MM.1S (cell line): Measurements from ENCODE around the gene SEMA3A.

Experiments used
- DNase-seq: peaks from one replicate; pipeline ENCODE4 v3.0.0-alpha.2; 2015
- H2AFZ ChIP-seq: fragments of 300-600 bp; sonication (generic); 2 replicates; pipeline ENCODE4 v1.6.0; 2016; ENCODE audit warnings: antibody characterized with exemption, low read length
- H3F3A ChIP-seq: fragments of 300-600 bp; sonication (generic); 2 replicates; pipeline ENCODE4 v1.6.1; 2016; ENCODE audit warnings: mild to moderate bottlenecking, antibody characterized with exemption, low read length, moderate library complexity, mixed read lengths; ENCODE audit not compliant: insufficient read depth
- H3K27ac ChIP-seq: fragments of 300-600 bp; sonication (generic); 2 replicates; pipeline ENCODE4 v1.5.1; 2016; ENCODE audit warnings: mild to moderate bottlenecking, low read length
- H3K27me3 ChIP-seq: fragments of 300-600 bp; sonication (generic); replicated peaks from 2 replicates; pipeline ENCODE4 v1.6.0; 2016; ENCODE audit warnings: low read length; ENCODE audit not compliant: insufficient read depth
- H3K36me3 ChIP-seq: fragments of 300-600 bp; sonication (generic); replicated peaks from 2 replicates; pipeline ENCODE4 v1.6.1; 2016; ENCODE audit warnings: mild to moderate bottlenecking, low read length, mixed read lengths; ENCODE audit not compliant: insufficient read depth
- H3K4me1 ChIP-seq: fragments of 300-600 bp; sonication (generic); 2 replicates; pipeline ENCODE4 v1.6.1; 2016; ENCODE audit warnings: low read length, mixed read lengths
- H3K4me2 ChIP-seq: fragments of 300-600 bp; sonication (generic); 2 replicates; pipeline ENCODE4 v1.6.0; 2016; ENCODE audit warnings: low read depth, low read length
- H3K4me3 ChIP-seq: fragments of 300-600 bp; sonication (generic); 2 replicates; pipeline ENCODE4 v1.5.1; 2016; ENCODE audit warnings: low read length, mixed read lengths
- H3K79me2 ChIP-seq: fragments of 300-600 bp; sonication (generic); 2 replicates; pipeline ENCODE4 v1.6.1; 2016; ENCODE audit warnings: mixed run types, low read length, mixed read lengths
- H3K9ac ChIP-seq: fragments of 300-600 bp; sonication (generic); 2 replicates; pipeline ENCODE4 v1.6.1; 2016; ENCODE audit warnings: low read length, mixed read lengths
- H3K9me2 ChIP-seq: fragments of 300-600 bp; sonication (generic); replicated peaks from 2 replicates; pipeline ENCODE4 v1.6.1; 2016; ENCODE audit warnings: mild to moderate bottlenecking, low read length, mixed read lengths; ENCODE audit not compliant: insufficient read depth
- H3K9me3 ChIP-seq: fragments of 300-600 bp; sonication (generic); replicated peaks from 2 replicates; pipeline ENCODE4 v1.6.1; 2016; ENCODE audit warnings: mild to moderate bottlenecking, low read length, mixed read lengths; ENCODE audit not compliant: insufficient read depth
- H4K20me1 ChIP-seq: fragments of 300-600 bp; sonication (generic); 2 replicates; pipeline ENCODE4 v1.6.1; 2016; ENCODE audit warnings: mild to moderate bottlenecking, low read length, moderate library complexity, mixed read lengths; ENCODE audit not compliant: insufficient read depth
- EZH2 ChIP-seq: fragments of 300-600 bp; sonication (generic); optimal IDR thresholded peaks from 2 replicates; pipeline ENCODE3; 2017; ENCODE audit warnings: low read depth, mild to moderate bottlenecking, antibody characterized with exemption, low read length, mixed read lengths
- EZH2phosphoT487 ChIP-seq: fragments of 300-600 bp; sonication (generic); IDR thresholded peaks from 2 replicates; pipeline ENCODE4 v1.6.1; 2018; ENCODE audit warnings: antibody characterized with exemption, low read length
- TF ChIP-seq, protein P1 (sequence below): fragments of 300-600 bp; sonication (generic); IDR thresholded peaks from 2 replicates; pipeline ENCODE4 v1.5.1; 2016; ENCODE audit warnings: antibody characterized with exemption, low read length, mixed read lengths

Gene SEMA3A

DNA sequence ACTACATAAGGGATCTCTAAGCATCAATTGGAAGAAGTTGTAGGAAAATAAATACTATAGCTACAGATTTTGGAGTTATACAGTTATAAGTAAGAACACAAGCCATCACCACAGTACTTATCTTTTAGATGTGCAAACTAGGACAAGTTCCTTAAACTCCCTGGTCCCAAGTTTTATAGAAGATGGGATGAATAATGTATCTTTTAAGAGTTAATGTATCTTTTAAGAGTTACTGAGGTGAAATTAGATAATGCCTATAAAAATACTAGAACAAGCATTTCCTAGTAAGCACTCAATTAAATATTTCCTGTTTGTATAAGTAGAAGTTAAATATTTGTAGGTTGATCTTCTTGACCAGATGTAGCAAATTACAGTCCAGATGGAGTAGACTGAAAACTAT, 56.8 kb downstream of the SEMA3A start:
- Histone ChIP-seq H3K4me1 (no peaks in the 10 kb centered on the region), H3K9me3 (no peaks in the 10 kb centered on the region), H3K27me3 (no peaks in the 10 kb centered on the region), H2AFZ (no peak overlapping the region), H3K9me2 (no peaks in the 10 kb centered on the region), H4K20me1 (no peaks in the 10 kb centered on the region), H3F3A (no peaks in the 10 kb centered on the region), H3K4me3 (no peak overlapping the region), H3K79me2 (no peaks in the 10 kb centered on the region), H3K4me2 (no peak overlapping the region), H3K27ac (no peak overlapping the region), H3K36me3 (no peaks in the 10 kb centered on the region), H3K9ac (no peak overlapping the region)
- TF ChIP-seq EZH2phosphoT487 (no peak), EZH2 (no peak)
- TF ChIP-seq, protein P1, sequence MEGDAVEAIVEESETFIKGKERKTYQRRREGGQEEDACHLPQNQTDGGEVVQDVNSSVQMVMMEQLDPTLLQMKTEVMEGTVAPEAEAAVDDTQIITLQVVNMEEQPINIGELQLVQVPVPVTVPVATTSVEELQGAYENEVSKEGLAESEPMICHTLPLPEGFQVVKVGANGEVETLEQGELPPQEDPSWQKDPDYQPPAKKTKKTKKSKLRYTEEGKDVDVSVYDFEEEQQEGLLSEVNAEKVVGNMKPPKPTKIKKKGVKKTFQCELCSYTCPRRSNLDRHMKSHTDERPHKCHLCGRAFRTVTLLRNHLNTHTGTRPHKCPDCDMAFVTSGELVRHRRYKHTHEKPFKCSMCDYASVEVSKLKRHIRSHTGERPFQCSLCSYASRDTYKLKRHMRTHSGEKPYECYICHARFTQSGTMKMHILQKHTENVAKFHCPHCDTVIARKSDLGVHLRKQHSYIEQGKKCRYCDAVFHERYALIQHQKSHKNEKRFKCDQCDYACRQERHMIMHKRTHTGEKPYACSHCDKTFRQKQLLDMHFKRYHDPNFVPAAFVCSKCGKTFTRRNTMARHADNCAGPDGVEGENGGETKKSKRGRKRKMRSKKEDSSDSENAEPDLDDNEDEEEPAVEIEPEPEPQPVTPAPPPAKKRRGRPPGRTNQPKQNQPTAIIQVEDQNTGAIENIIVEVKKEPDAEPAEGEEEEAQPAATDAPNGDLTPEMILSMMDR, result no peak
- no peak for DNase-seq

DNA sequence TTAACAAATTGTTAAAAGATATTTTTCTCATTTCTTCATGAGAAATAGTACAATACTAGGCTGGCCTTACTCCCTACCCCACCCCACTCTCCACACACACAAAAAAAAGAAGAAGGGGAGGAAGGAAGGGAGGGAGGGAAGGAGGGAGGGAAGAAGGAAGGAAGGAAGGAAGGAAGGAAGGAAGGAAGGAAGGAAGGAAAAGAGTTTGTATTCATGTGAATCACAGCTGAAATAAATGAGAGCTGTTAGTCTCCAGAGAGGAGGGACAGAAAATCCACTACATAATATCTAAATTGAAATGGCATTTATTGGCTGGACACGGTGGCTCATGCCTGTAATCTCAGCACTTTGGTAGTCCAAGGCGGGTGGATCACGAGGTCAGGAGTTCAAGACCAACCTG, 57.8 kb downstream of the SEMA3A start:
- Histone ChIP-seq H3K79me2 (no peaks in the 10 kb centered on the region), H3K9me3 (no peaks in the 10 kb centered on the region), H3K9me2 (no peaks in the 10 kb centered on the region), H3K4me1 (no peaks in the 10 kb centered on the region), H3K36me3 (no peaks in the 10 kb centered on the region), H3F3A (no peaks in the 10 kb centered on the region), H3K27me3 (no peaks in the 10 kb centered on the region), H3K4me3 (no peak overlapping the region), H3K4me2 (no peak overlapping the region), H3K27ac (no peak overlapping the region), H2AFZ (no peak overlapping the region), H3K9ac (no peak overlapping the region), H4K20me1 (no peaks in the 10 kb centered on the region)
- DNase-seq, result no peak
- TF ChIP-seq, protein P1, result no peak
- TF ChIP-seq EZH2 (no peak), EZH2phosphoT487 (no peak)

DNA sequence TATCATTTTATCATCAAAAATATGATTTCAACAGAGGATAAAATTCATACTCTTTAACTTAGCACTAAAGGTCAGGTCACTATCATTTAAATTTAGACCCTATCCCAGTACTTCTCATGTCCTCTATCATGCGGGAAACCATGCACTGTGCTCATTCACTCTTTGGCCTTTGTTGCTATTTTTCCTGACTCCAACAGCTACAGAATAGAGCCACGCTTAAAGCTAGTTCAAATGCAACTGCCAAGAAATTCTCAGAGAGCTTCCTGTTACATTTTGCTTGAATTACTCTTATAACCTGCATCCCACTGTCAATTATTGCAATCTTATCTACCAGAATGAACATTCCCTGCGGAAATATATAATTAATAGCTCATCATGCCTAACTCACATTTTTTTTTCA, 58.3 kb downstream of the SEMA3A start:
- TF ChIP-seq EZH2phosphoT487, result no peak
- no peak for TF ChIP-seq EZH2
- TF ChIP-seq, protein P1, result no peak
- no peak overlapping the region for H3K4me3 ChIP-seq
- H2AFZ ChIP-seq, result no peak overlapping the region
- no peaks in the 10 kb centered on the region for H3F3A ChIP-seq
- no peaks in the 10 kb centered on the region for H3K79me2 ChIP-seq
- H3K27me3 ChIP-seq, result no peaks in the 10 kb centered on the region
- no peaks in the 10 kb centered on the region for H3K9me3 ChIP-seq
- H3K4me1 ChIP-seq, result no peaks in the 10 kb centered on the region
- H3K9ac ChIP-seq, result no peak overlapping the region
- H3K36me3 ChIP-seq, result no peaks in the 10 kb centered on the region
- H3K9me2 ChIP-seq, result no peaks in the 10 kb centered on the region
- no peak for DNase-seq
- no peak overlapping the region for H3K27ac ChIP-seq
- no peak overlapping the region for H3K4me2 ChIP-seq
- H4K20me1 ChIP-seq, result no peaks in the 10 kb centered on the region
